22Rv1 (cell line): Measurements from ENCODE around the gene MTSS2.
A peak's percentile ranks its signal among the peaks of the same experiment; 100 is the strongest.

Experiments used
- H3K27ac ChIP-seq: fragments of 450-650 bp; 2 replicates; pipeline ENCODE4 v1.5.1; 2017
- CTCF ChIP-seq: fragments of 450-650 bp; IDR thresholded peaks from 2 replicates; pipeline ENCODE4 v1.5.1; 2017; ENCODE audit warnings: mild to moderate bottlenecking
- ZFX ChIP-seq: fragments of 450-650 bp; IDR thresholded peaks from 2 replicates; pipeline ENCODE4 v1.6.1; 2017; ENCODE audit warnings: antibody characterized with exemption, borderline replicate concordance

The MTSS2 gene

GRCh38 chr16:70684146-70685060 lies 1.4 kb downstream of the MTSS2 start:
- H3K27ac ChIP-seq = peak overlapping the region; percentile 81
- TF ChIP-seq CTCF = no peak
- TF ChIP-seq ZFX = no peak

- H3K27ac ChIP-seq = peak overlapping the region; percentile 81
- no peak for TF ChIP-seq ZFX
- no peak for TF ChIP-seq CTCF
Observed at GRCh38 chr16:70683146-70683944, 2.5 kb downstream of the MTSS2 start.

GRCh38 chr16:70682239-70683145 lies 3.4 kb downstream of the MTSS2 start:
- peak overlapping the region; percentile 81 for H3K27ac ChIP-seq
- TF ChIP-seq CTCF (no peak), ZFX (no peak)

GRCh38 chr16:70681382-70682238 lies 4.2 kb downstream of the MTSS2 start:
- no peak for TF ChIP-seq CTCF
- TF ChIP-seq ZFX = no peak
- peak overlapping the region; percentile 81 for H3K27ac ChIP-seq

DNA sequence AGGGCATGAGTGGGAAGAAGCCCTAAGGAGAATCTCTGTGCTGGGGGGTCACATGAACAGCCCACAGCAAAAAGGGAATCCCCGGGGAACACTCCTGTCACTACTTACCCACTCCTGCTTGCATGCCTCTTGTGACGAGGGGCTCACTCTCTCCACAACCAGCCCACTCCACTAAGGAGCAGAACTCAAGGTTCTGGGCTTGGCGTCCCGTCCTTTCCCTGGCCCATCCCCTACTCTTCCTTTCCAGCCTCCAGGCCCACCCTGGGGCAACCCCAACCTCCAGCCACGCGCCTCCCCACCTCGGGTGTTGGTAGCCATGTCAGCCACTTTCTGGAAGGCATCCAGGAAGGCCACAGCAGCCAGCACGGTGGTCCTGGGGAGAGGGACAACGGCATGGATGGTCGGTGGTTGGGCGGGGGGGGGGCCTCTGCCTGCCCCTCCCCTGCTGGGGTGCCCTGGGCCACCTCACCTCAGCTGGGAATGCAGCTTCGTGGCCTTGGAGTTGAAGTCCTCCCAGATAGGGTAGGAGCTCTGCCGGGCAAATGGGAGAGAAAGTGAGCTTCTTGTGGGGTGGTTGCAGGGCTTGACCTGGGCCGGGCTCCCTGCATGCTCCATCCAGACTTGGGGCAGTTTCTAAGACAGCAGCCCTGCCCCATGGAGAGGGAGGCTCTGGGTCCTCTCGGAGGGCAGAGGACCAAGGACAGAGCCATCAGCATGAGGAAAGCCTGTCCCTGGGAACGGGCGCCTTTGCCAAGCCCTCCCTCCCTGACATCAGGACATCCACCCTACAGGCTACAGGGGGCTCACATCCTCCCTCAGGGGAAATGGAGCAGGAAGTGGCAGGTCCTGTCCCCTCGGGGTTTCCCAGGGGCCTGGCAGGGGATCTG lies 5.1 kb downstream of the MTSS2 start:
- TF ChIP-seq CTCF (no peak), ZFX (no peak)
- no peak overlapping the region for H3K27ac ChIP-seq
